GM12873 (cell line): ENCODE results near the gene PGM5.
A peak's percentile ranks its signal among the peaks of the same experiment; 100 is the strongest.

Experiments
- TF ChIP-seq, protein P1 (sequence below): IDR thresholded peaks from 2 replicates; pipeline ENCODE4 v1.5.1; 2012; ENCODE audit warnings: low read depth, mild to moderate bottlenecking, moderate library complexity, low read length, control low read depth; ENCODE audit not compliant: insufficient read depth; ENCODE audit errors: missing control alignments

PGM5 gene

DNA sequence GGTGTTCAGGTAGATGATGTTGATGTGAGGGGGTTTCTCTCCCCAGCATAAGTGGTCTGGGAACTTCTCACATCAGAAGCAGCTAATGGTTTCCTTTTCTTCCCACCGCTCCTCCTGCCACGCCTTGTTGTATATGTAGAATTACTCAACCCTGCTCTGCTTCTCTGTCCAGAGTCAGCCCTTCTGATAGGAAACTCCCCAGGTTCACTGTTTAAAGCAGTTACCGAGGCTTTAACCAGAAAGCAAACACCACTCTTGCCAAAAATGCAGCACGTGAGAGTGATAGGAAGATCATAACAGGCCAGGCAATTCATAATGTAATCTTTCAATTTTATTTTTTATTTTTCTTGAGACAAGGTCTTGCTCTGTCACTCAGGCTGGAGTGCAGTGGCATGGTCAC lies 194.8 kb downstream of the PGM5 start:
- TF ChIP-seq, protein P1, sequence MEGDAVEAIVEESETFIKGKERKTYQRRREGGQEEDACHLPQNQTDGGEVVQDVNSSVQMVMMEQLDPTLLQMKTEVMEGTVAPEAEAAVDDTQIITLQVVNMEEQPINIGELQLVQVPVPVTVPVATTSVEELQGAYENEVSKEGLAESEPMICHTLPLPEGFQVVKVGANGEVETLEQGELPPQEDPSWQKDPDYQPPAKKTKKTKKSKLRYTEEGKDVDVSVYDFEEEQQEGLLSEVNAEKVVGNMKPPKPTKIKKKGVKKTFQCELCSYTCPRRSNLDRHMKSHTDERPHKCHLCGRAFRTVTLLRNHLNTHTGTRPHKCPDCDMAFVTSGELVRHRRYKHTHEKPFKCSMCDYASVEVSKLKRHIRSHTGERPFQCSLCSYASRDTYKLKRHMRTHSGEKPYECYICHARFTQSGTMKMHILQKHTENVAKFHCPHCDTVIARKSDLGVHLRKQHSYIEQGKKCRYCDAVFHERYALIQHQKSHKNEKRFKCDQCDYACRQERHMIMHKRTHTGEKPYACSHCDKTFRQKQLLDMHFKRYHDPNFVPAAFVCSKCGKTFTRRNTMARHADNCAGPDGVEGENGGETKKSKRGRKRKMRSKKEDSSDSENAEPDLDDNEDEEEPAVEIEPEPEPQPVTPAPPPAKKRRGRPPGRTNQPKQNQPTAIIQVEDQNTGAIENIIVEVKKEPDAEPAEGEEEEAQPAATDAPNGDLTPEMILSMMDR: no peak

DNA sequence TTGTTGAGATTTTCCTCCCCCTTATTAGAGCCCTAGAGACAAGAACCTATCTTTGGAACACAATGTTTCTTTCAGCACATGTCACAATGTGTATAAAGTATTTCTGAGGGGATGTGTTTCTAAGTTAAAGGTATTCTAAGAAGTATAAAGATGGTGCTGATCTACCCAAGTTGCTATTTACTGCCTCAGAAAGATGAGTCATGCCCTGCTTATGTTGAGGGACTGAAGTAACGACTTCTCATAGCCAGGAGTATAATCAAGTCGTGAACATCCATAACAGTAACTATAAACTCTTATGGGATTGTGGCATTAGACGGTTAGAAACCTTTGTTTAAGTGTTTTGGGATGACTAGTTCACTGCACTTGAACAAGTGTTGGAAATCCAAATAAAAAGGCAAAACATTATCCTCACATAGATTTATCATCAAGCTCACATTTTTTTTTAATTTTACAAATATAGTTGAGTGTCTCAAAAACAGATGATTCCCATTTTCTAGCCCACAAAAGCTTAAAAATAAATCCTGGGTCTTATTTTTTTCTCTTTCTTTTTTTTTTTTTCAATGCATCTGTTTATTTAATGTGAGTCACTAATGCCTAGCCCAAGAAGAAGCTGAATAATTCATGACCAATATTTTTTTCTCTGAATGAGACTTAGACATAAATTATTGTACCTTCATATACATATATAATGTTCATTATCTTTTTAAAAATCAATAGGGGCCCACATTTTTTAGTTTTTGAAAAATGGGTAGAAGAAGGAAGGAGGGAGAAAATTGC lies 196.5 kb downstream of the PGM5 start:
- TF ChIP-seq, protein P1: no peak

DNA sequence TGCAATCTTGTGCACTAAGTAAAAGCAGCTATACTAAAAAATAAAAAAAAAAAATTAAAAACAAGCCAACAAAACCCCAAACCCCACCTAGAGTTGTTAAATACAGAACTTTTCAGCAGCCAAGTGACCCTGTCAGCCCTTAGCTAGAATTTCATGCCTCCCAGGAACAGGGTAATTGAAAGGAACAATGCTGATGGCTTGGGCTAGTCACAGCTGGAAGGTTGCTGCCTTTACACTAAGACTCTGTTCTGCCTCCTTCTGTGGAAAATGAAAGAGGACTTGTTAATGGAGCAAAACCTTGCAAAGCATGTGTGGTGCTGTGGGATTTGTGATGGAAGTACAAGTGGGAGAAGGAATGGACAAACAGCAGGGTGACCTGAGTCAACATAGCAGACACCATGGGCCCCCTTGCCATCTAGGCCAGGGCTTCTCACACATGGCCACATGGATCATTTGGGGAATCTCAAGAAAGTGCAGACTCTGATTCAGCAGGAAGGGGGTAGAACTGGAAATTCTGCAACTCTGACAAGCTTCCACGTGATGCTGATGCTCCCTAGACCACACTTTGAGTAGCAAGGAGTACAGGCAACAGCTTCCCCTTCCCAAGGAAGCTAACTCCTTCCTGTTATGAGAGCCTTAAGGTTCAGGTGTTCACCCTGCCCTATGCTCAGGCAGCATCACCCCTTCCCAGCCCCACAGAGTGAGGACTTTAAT lies 199.2 kb downstream of the PGM5 start:
- TF ChIP-seq, protein P1: no peak

DNA sequence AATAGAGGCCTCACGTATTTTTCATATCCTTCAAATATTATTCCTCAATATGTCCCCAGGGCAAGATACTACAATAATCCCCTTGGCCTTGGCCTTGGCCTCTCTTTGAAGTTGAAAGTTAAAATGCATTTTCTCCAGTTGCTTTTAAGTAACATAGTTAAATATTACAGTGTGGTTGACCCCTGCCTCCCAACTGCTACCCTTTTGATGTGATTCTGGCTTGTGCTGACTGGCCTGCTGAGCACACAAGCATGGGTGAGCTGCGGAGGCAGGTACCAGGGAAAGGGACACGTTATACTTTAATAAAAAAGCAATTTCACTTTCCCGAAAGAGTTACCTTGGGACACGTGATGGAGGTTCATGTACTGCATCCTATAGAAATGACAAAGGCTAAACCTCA lies 202.1 kb downstream of the PGM5 start:
- TF ChIP-seq, protein P1: no peak

DNA sequence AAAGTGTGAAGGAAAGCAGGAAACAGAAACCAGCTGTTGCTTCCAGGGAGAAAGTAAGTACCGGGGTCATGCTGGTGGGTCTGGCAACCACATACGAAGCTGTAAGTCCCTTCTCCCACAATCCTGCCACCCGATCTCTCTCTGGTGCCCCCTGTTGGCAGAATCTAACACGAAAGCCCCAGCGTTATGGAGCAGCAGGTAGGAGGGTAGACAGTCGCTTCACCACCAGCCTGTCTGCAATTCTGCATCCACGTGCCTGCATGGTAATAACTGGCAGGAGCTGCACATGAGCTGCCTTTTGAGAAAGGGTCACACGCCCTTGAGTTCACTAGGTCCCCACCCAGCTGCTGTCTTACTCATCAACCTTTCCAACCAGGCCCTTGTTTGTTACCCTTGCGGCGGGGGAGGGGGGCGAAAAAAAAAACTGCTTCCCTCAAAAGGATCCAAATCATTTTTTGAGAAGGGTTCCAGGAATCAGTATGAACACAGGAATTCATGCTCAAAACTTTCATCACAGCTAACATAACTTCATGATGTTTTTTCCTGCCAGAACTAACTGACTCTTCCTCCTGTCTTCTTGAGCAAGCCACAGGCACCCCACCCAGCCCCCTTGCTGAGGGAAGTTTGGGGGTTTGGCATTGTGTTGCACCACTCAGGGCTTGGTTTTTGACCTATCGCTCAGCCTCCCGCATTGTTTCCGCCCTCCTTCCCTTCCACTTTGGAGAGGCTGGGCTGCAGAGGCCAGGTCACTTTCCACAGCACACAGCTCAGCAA lies 203.8 kb downstream of the PGM5 start:
- TF ChIP-seq, protein P1: peak; percentile 87

DNA sequence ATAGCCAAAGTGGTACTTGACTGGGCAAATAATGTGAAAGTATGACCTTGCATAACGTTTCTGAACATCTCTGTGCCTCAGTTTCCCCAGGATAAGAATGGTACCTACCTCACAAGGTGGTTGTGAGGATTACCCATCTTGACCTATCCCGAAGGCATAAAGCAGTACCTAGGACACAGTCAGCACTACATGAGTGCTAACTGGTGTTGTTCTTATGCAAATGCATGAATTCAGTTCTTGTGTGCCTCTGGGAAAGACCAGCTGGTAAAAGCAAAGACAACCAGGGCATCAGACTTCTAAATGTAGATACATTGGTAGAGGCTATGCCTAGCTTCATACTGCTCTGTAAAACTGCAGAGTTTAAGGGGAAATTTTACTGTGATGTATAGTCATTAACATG lies 206.1 kb downstream of the PGM5 start:
- TF ChIP-seq, protein P1: no peak

DNA sequence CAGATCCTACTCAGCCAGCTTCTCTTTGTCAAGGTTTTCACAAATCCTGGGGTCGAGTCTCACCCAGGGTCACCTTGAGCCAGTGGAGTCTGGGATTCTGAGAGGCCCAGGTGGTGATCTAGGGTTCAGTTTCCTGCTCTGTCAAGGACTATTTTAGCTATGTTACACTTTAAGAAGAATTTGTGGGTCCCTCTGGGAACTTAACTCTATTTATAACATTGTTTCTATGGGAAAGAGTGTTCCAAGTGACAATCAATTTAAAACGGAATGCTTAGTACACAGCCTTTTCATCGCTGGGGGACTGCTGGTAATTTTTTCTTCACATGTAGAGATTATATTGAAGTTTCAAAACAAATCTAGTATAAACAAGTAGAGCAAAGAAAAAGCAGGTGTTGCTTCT lies 211.2 kb downstream of the PGM5 start:
- TF ChIP-seq, protein P1: no peak
